Upper lobe of left lung (tissue), 4 donors: ENCODE measurements around the gene ITPR2.

ENCODE experiments used
- EP300 ChIP-seq, 4 donors: sonication (generic); formaldehyde crosslinking; IDR thresholded peaks; one replicate each; pipeline ENCODE4 v1.5.1; 2017; ENCODE audit warnings: antibody characterized with exemption in 4 of 4, control low read depth in 2 of 4
- POLR2A ChIP-seq, 4 donors: fragments of 450-650 bp; IDR thresholded peaks; one replicate each; pipeline ENCODE4 v1.5.1; 2016 to 2017; ENCODE audit warnings: antibody characterized with exemption in 4 of 4, mild to moderate bottlenecking in 2 of 4
- POLR2AphosphoS5 ChIP-seq, 2 donors: sonication (generic); formaldehyde crosslinking; IDR thresholded peaks; one replicate each; pipeline ENCODE4 v1.5.1; 2017; ENCODE audit warnings: antibody characterized with exemption in 2 of 2
- TF ChIP-seq, protein P1 (sequence below), 6 experiments: fragments of 450-650 bp in 4 of 6; fragments of 200-600 bp in 2 of 6; sonication (generic) in 2 of 6; IDR thresholded peaks; one replicate each; pipeline ENCODE4 v1.5.1; 2016 to 2019; ENCODE audit warnings: antibody characterized with exemption in 6 of 6

DNA sequence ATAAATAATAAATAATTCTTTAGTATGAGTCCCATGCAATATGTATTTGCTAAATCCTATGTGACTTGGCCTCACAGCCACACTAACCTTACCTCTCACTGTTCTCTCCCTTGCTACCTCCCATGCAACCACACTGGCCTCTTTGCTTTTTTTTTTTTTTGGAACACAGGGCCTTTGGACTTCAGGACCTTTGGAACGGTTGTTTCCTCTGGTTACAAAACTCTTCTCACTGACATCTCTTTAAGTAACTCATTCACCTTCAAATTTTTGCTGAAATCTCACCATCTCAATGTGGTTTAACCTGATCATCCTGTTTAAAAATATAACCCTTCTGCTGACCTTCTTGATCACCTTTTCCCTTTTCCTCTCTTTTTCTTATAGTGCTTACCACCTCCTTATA, 443.7 kb downstream of the ITPR2 start:
- TF ChIP-seq, protein P1, sequence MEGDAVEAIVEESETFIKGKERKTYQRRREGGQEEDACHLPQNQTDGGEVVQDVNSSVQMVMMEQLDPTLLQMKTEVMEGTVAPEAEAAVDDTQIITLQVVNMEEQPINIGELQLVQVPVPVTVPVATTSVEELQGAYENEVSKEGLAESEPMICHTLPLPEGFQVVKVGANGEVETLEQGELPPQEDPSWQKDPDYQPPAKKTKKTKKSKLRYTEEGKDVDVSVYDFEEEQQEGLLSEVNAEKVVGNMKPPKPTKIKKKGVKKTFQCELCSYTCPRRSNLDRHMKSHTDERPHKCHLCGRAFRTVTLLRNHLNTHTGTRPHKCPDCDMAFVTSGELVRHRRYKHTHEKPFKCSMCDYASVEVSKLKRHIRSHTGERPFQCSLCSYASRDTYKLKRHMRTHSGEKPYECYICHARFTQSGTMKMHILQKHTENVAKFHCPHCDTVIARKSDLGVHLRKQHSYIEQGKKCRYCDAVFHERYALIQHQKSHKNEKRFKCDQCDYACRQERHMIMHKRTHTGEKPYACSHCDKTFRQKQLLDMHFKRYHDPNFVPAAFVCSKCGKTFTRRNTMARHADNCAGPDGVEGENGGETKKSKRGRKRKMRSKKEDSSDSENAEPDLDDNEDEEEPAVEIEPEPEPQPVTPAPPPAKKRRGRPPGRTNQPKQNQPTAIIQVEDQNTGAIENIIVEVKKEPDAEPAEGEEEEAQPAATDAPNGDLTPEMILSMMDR (IDR thresholded peaks at IDR 0.05) = no peak
- TF ChIP-seq POLR2A (IDR thresholded peaks at IDR 0.05) (no peak), EP300 (IDR thresholded peaks at IDR 0.05) (no peak), POLR2AphosphoS5 (IDR thresholded peaks at IDR 0.05) (no peak)
